HG03103 (cell line): ENCODE data around the gene ZDHHC12.

ENCODE experiments used
- ATAC-seq: cut with Tn5 transposase; IDR thresholded peaks from one replicate; pipeline ENCODE4 v1.9.1; 2021; ENCODE audit warnings: low read depth; ENCODE audit not compliant: unreplicated experiment

The ZDHHC12 gene

DNA sequence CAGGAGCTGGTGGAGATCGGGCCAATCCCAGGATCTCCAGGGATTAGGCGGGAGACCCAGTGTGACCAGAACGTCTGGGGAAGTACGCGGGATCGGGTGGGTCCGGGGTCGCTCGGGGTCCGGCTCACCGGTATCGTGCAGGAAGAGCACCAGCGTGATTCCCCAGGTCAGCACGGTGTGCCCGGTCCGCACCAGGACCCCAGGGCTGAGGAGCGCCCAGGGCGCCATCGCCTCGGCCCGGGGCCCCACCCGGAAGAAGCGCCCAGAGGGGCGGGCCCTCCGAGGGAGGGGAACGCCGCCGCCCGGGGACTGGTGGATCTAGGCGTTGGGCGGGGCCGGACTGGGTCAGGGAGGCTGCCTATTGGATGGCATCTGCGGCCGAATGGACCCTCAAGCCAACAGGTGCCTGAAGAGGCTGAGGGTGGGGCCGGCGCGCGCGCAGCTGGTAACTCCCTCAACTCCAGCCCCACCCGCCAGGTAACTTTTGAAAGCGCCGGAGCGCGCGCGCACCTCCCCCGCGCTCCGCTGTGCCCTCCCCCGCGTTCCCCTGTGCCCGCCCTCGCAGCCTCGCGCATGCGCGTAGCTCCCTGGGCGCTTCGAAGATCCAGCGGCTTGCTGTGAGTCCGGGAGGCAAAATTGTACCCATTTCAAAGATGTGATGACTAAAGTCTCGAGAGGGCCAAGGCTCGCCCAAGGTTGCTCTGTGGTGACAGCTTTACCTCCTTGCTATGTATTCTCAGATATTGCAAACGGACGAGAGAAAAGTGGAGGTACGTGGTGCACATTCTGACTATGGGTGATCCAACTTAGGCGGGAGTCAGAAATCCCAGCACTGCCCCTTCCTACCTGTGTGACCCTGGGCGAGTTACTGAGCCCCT, at the start of gene ZDHHC12:
Gene ZDHHC12 (minus strand): TSS at position 262 of the 878 bp plus-strand sequence. CDS start 34 bp downstream, at position 228.
- ATAC-seq: peak; percentile 94

GRCh38 chr9:128773049-128773448, 49.1 kb upstream of the ZDHHC12 start:
- no peak for ATAC-seq

DNA sequence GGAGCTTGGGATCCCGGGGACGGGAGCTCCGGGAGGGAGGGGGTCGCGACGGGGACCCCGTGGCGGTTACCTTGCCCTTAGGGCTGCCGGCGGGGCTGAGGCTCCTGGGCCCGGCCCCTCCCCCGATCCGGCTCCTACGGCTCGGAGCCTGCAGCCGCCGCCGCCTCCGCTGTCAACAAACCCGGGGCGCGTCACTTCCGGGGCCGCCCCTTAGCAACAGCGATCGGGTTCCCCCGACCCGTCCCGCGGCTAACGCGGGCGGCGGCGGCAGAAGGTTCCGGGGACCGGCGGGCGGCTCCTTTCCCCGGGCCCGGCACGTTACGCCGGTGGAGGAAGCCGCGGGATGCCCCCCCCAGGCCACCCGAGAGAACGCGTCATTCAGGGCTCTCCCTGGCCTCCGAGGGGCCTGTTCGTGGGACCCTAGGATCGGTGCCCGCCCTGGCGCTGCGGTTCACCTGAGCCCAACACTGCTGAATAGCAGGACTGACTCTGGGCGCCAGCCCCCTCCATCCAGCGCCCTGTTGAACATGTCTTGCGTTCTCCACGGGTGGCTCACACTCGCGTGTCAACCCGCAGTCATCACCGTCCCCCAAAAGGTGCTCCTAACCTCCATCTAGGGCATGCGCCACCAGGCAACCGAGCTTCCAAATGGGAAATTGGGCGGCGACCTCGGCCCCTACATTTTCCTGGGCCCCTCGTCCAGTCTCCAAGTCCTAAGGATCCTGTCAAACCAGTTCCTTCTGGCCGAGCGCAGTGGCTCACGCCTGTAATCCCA, 48.0 kb upstream of the ZDHHC12 start, which contains the start of gene ZER1:
Gene ZER1 (minus strand): TSS at position 183 of the 775 bp plus-strand sequence. CDS start 16,362 bp downstream, outside the sequence.
- ATAC-seq: peak; percentile 85

- peak; percentile 5 for ATAC-seq
These were observed 47.3 kb upstream of the ZDHHC12 start for GRCh38 chr9:128771094-128771721.

DNA sequence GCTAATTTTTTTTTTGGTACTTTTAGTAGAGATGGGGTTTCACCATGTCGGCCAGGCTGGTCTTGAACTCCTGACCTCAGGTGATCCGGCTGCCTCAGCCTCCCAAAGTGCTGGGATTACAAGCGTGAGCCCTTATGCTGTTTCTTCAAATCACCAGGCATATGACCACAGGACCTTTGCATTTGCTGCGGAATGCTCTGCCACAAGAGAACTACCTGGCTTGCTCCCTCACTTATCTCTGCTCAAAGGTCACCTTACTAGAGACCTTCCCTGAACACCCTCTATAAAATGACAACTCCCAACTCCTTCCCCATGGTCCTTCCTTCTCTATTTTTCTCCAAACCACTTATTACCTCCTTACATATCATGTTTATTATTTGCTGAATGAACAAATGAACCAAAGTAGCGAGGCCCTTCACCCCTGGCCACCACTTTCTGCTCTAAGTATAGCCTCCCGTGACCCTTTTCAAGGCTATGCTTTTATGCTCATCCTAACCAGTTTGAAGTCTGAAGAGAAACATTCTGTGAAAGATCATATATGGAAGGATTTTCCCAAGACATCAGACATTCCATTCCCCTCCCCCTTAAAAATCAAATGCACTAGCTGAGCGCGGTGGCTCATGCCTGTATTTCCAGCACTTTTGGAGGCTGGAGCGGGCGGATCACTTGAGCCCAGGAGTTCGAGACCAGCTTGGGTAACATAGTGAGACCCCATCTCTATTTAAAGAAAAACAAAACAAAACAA, 46.5 kb upstream of the ZDHHC12 start:
- ATAC-seq: no peak

DNA sequence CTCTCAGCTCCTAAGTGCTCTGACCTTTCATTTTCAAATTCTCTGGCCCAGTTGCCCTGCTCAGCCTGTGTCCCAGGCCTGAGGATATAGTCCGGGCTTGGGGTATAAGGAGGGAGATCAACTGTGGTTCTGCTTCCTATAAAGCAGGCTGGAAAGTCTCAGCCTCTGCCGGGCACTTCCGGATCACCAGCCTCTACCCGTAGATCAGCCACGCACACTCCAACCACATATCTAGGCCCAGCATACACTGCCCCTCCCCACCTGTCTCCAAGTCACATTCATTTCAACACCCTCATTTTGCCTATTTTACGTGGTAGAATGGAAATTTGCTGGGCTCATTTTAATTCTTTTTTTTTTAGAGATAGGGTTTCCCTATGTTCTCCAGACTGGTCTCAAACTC, 44.7 kb upstream of the ZDHHC12 start:
- no peak for ATAC-seq

GRCh38 chr9:128765499-128765898, 41.6 kb upstream of the ZDHHC12 start:
- no peak for ATAC-seq

DNA sequence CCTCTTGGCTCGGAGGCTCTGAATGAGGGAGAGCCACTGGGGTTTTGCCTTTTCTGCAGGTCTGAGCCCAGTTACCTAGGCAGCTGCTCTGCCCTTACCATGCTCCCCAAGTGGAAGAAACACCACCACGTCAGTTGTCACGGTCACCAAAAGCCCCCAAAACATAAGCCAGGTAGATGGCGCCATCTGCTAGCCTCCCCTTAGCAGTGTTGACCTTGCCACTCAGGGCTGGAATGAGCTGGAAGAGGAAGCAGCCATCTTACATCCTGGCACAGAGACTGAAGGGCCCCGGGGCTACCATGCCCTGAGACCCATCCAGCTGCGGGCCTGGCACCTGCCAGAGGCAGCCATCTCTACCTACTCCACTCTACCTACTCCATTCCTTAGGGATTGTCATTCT, 40.4 kb upstream of the ZDHHC12 start:
- ATAC-seq: no peak

DNA sequence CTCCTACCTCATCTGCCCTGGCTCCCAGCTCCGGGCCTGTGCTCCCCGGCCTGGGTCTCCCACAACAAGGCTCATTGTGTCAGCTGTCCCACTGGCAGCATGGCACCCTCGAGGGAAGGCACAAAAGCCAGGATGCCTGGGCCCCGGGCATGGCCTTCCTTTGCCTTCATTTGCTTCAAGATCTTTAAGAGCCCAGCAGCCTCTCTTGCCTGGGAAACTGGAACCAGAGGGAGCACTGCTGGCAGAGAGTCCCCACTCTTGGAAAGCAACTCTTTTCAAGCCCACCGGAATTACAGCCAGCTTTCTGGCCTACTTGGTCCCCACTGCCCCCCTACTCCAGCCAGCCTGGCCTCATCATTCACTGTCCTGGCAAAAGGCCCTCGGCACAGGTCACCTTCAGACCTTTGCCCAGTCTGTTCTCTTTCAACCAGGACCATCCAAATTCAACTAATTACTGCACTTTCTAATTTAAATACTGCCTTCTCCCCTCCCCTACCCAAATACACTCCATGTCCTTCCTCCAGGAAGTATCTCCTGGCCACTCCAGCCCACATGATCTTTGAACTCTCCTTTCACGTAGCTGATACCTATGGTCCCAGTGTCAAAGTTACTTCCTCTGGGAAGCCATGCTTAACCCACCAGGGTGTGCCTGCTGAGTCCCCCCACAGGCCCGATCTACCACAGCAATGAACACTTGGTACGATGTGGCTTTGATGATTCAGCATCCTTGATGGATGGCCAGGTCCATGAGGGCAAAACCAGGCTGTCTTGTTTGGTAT, 38.9 kb upstream of the ZDHHC12 start:
- ATAC-seq: no peak

GRCh38 chr9:128757602-128758001, 33.7 kb upstream of the ZDHHC12 start:
- no peak for ATAC-seq

GRCh38 chr9:128753627-128754026, 29.7 kb upstream of the ZDHHC12 start:
- ATAC-seq: no peak

DNA sequence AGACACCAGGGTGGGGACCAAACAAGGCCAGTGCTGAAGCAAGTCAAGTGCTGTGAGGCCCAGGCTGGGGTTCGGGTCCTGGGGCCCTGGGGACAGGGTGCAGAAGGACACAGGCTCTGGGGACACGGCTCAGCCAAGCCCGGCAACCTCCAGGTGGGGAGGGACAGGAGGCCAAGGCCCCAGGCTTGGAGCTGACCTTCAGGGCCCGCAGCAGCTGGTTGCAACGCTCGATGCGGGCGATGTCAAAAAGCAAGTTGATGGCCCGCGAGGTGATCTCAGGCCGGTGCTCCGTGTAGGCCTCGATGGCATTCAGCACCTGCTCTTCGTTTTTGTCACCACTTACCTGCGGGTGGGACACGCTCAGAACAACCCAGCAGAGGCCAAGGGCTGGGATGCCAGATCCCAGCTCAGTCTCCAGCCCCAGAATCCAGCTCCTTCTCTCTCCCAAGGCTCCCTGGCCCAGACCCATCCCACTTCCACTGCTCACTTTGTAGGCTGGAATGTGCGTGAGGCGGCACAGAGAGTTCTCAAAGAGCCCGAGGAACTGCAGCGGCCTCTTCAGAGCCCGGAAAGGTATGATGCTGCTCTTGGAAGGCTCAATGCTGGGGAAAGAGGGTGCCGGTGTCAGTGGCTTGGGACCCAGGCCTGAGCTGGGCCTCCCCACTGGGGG, 27.1 kb upstream of the ZDHHC12 start:
- no peak for ATAC-seq

DNA sequence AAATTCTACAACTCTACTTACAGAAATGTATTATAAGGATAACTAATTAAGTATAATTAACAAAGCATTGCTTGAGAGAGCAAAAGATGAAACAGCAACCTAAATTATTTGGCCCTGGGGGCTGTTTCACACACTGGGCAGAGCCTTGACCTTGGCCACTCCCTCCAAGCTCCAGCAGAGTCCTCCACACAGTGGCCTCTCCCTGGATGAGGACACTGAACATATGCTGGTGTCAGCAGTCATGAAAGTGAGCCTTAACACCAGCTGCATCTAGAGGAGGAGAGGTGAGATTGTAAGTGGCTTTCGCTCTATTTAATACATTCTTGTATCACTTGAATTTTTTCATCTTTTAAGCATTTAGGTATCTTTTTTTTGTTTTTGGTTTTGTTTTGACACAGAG, 23.3 kb upstream of the ZDHHC12 start:
- ATAC-seq: no peak

- no peak for ATAC-seq
These were observed 19.5 kb upstream of the ZDHHC12 start for GRCh38 chr9:128743421-128743820.

GRCh38 chr9:128742401-128742800, 18.5 kb upstream of the ZDHHC12 start:
- ATAC-seq: no peak

- ATAC-seq: no peak
These were observed 11.4 kb upstream of the ZDHHC12 start for GRCh38 chr9:128735373-128735772.

DNA sequence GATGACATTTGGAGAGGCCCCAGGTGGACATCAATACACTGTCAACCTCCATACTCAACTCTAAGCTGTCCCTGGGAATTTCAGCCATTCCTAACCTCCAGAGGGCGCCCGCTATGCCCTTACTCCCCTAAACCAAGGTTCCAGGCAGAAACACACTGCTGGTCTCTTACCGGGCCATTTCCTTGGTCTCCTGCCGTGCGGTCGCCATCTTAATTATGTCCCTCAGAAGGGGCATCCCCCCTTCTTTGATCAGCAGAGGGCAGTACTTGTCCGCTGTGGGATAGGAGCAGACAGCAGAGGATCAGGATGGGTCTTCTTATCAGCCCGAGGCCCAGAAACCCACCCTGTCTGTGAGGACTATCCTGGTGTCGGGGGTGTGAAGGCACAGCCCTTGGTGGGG, 9.3 kb upstream of the ZDHHC12 start:
- ATAC-seq: no peak

DNA sequence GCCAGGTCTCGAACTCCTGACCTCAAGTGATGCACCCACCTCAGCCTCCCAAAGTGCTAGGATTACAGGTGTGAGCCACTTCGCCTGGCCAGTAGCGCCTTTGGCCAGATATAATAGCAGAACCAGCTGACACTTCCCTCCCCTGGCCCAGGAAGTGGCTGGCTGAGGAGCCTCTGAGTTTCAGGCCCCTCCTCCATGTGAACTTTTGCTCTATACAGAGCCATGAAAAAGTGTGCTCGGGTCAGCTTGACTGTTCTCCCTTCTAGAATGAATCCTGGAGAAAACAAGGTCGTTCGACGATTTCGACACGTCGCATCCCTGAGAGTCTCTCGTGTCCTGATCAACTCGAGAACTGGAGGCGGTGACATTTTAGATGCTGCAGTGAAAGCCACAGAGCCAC, 8.6 kb upstream of the ZDHHC12 start:
- no peak for ATAC-seq

- no peak for ATAC-seq
These were observed 7.8 kb upstream of the ZDHHC12 start for GRCh38 chr9:128731691-128732090.
